Skin epidermis (tissue), 12 donors: ENCODE results near the gene IQCF6.
"Not testable (repeated sequence)": the region's sequence is repeated elsewhere in the genome, so short reads cannot be mapped to it uniquely, and the experiment has no call there.

Experiments used
- H3K27ac ChIP-seq, 21 experiments: fragments of 200-600 bp; sonication (generic) in 11 of 21; one replicate each; pipeline ENCODE4 v1.5.0; 2020; ENCODE audit warnings: mild to moderate bottlenecking in 3 of 21, inconsistent platforms in 2 of 21, moderate library complexity in 2 of 21
- H3K4me3 ChIP-seq, 7 experiments: fragments of 200-600 bp; sonication (generic) in 2 of 7; one replicate each; pipeline ENCODE4 v1.5.0; 2020; ENCODE audit warnings: inconsistent platforms in 2 of 7, mild to moderate bottlenecking in 2 of 7, moderate library complexity in 1 of 7

IQCF6 gene

GRCh38 chr3:51779137-51779536, at the start of gene IQCF6:
TSS of gene IQCF6 (minus strand) at chr3:51779237. CDS start at chr3:51779224, 13 bp downstream.
- no peak within 1 kb of the TSS for H3K27ac ChIP-seq
- no peak within 1 kb of the TSS for H3K4me3 ChIP-seq

GRCh38 chr3:51828297-51828696, 49.3 kb upstream of the IQCF6 start:
- H3K4me3 ChIP-seq, result no peak overlapping the region

DNA sequence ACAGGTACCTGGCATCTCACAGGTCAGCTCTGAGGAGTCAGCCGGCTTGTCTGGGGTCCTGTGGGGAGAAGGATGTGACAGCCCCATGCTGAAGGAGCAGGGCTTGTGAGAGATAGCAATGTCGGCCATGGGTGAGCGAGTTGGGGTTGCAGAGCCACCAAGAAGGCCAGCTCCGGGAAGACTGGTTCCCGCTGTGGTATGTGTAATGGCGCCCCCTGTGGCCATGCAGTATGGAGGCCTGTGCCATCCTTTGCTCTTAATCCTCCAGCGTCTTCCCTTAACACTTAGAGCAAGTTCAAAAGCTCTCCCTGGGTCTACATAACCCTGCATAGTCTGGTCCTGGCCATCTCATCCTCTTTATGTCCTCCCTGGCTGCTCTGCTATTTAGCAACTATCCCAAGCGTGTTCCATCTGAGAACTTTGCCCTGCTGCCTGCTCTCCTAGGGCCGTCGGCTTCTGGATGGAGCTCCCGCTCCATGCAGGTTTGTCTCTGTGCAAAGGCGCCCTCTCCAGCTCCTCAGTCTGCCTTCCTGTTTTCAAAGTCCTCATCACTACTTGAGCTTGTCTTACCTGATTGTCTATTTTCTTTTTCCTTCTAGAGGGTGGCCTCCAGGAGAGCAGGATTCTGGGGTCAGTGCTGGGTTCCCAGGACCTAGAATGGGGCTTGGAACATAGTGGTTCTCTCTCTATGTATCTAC, 40.8 kb upstream of the IQCF6 start:
- Histone ChIP-seq H3K4me3 (no peak overlapping the region), H3K27ac (no peak overlapping the region)

More at GRCh38 chr3:51828297-51828696, 49.3 kb upstream of the IQCF6 start:
- no peak overlapping the region for H3K27ac ChIP-seq

- Histone ChIP-seq H3K27ac (no peak overlapping the region), H3K4me3 (no peak overlapping the region)
Measured at GRCh38 chr3:51819151-51819550, 40.1 kb upstream of the IQCF6 start.

DNA sequence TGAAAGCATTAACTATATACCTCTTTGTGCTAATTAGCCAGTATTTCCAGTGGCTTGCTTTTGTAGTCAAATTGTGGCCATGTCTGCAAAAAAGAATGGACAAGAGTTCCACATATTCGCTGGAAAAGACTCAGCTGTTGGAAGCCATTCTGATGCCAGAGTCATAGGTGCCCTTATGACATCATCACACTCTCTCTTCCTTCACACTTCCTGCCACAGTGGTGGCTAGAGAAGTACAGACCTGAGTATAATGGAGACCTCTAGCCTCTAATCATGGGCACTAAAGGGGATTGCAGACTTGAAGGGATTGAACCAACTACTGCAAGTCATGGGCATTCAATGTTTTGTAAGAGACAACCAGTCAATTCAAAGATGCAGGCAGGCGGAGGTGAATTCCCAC, 38.3 kb upstream of the IQCF6 start:
- Histone ChIP-seq H3K4me3 (no peak overlapping the region), H3K27ac (no peak overlapping the region)

DNA sequence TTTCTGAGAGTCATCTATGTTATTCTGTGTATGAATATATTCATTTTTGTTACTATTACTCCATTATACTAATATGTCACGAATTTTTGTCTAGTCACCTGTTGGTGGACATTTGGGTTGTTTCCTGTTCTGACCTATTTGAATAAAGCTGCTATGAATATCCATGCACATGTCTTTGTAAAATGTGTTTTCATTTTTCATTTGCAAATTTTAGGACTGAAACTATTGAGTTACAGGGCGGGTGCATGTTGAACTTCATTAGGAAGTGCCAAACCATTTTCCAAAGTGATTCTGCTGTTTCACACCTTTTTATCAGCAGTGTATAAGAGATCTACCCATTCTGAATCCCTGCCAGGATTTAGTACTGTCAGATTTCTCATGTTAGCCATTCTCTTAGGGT, 37.7 kb upstream of the IQCF6 start:
- H3K4me3 ChIP-seq, result no peak overlapping the region
- no peak overlapping the region for H3K27ac ChIP-seq

DNA sequence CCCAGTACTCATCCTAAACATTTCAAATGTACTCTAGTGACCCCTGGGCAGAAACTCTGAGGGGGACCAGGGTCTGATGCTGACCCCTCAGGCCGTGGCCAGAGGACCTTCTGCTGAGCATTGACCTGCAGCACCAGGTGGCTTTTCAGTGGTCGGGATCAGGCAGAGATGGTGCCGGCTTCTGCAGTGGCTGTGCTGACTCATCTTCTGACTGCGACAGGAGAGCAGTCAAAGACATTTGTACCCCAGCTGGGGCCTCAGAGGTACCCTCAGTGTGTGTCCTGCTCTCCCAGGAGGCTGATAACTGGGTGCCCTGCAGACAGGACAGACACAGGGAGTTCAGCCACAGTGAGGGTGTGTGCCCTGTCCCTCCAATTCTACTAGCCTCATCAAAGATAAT, 36.6 kb upstream of the IQCF6 start:
- Histone ChIP-seq H3K4me3 (no peak overlapping the region), H3K27ac (no peak overlapping the region)

DNA sequence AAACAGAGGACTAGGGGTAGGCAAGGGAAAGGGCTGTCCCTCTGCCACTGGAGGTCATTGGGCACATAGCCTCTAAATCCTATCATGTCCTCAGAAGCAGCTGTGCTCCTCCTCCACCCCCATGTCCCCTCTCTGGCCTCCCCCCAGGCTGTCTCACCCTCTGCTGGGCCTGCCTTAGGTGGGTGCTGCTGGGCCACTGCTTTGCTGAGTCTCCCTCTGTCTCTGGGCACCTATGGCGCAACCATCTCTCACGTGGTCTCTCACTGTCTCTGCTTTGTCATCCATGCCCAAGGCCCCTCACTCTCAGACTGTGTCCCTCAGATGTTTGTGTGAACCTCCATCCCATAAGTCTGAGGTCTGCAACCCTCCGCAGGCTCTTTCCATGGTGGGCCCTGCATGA, 35.0 kb upstream of the IQCF6 start:
- Histone ChIP-seq H3K4me3 (no peak overlapping the region), H3K27ac (no peak overlapping the region)

DNA sequence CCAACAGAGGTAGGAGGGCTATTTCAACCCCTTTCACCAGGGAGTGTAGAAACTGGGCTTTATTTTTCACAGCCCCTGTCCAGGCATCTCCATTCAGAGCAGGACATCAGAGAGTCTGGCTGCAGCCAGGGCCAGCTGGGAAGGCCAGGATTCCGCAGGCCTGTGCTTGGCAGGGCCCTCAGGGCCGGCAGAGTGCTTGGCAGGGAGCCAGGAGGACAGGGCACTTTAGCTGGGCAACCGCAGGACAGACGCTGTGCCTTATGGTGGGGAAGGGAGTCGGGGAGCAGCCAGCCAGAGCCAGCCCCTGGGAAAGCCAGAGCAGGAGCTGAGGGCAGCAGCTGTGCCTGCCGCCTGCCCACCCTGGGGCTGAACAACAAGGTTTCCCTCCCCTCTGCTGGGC, 34.5 kb upstream of the IQCF6 start:
- Histone ChIP-seq H3K27ac (no peak overlapping the region), H3K4me3 (no peak overlapping the region)

- H3K4me3 ChIP-seq, result no peak overlapping the region
- no peak overlapping the region for H3K27ac ChIP-seq
Measured at GRCh38 chr3:51808934-51809333, 29.9 kb upstream of the IQCF6 start.

- Histone ChIP-seq H3K27ac (no peak overlapping the region), H3K4me3 (no peak overlapping the region)
Measured at GRCh38 chr3:51802106-51802703, 23.2 kb upstream of the IQCF6 start.

DNA sequence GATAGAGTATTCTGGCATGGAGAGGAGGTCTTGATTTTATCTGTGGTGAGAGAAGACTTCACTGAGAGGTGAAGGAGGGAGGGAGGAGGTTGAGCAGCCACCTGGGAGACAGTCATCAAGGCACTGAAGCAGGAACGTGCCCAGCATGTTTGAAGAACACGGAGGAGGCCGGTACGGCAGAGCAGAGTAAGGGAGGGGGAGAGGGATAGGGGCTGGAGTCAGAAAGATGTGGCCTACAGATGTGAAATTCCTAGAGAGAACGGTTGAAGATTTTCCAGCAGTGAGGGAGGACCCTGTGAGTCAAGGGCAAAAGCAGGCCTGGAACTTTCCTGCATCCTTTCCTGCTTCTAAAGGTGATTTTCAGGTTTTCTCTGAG, 21.7 kb upstream of the IQCF6 start:
- no peak overlapping the region for H3K4me3 ChIP-seq
- H3K27ac ChIP-seq, result no peak overlapping the region

- no peak overlapping the region for H3K27ac ChIP-seq
- no peak overlapping the region for H3K4me3 ChIP-seq
Measured at GRCh38 chr3:51799879-51800749, 21.1 kb upstream of the IQCF6 start.

DNA sequence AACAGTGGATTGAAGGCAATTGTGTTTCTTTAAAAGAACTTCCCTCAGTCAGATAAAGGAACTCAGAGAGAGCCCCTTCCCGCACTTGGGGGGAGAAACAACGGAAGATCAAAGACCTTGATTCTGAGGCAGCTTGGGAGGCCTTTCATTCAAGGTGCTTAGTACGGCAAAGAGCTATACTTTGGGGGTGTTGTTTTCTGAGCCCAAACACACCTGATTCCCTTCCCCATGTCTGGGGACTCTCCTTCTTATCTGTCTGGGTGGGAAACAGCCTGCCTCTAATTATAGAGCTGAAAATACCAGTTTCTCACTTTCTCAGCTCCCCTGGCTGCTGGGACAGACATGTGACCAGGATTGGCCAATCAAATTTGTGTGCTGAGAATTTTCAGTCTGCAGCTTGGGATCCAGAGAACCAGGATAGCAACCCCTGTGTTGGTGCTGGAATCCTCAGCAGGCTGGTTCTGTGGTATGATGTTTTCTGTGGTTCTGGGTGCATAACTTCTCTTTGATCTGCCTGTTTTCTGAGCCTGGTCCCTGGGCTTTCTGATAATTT, 19.4 kb upstream of the IQCF6 start:
- Histone ChIP-seq H3K4me3 (no peak overlapping the region), H3K27ac (no peak overlapping the region)

DNA sequence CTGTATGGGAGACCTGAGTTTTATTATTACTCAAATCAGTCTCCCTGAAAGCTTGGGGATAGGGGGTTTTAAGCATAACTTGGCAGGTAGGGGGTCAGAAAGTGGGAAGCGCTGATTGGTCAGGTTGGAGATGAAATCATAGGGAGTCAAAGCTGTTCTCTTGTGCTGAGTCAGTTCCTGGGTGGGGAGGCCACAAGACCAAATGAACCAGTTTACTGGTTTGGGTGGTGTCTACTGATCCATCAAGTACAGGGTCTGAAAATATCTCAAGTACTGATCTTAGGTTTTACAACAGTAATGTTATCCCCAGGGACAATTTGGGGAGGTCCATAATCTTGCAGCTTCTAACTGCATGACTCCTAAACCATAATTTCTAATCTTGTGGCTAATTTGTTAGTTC, 17.8 kb upstream of the IQCF6 start:
- H3K4me3 ChIP-seq, result no peak overlapping the region
- no peak overlapping the region for H3K27ac ChIP-seq

DNA sequence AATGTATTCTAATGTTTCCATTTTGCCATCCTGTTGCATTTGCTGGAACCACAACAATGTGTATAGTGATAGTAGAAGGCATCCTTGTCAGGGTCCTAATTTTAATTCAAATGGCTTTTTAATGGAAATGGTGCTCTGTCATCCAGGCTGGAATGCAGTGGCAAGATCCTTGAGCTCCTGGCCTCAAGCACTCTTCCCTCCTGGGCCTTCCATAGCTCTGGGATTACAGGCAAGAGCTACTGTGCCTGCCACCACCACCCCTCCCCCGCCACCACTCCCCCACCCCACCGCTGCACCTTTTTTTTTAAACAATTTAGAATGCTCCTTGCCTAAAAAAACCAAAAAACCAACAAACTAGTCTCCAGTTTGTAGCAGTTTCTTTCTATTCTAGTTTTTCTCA, 15.2 kb upstream of the IQCF6 start:
- H3K27ac ChIP-seq, result no peak overlapping the region
- no peak overlapping the region for H3K4me3 ChIP-seq

GRCh38 chr3:51792206-51792605, 13.2 kb upstream of the IQCF6 start:
- no peak overlapping the region for H3K4me3 ChIP-seq
- H3K27ac ChIP-seq, result no peak overlapping the region

- H3K27ac ChIP-seq, result no peak overlapping the region
- H3K4me3 ChIP-seq, result no peak overlapping the region
Measured at GRCh38 chr3:51789437-51789836, 10.4 kb upstream of the IQCF6 start.

DNA sequence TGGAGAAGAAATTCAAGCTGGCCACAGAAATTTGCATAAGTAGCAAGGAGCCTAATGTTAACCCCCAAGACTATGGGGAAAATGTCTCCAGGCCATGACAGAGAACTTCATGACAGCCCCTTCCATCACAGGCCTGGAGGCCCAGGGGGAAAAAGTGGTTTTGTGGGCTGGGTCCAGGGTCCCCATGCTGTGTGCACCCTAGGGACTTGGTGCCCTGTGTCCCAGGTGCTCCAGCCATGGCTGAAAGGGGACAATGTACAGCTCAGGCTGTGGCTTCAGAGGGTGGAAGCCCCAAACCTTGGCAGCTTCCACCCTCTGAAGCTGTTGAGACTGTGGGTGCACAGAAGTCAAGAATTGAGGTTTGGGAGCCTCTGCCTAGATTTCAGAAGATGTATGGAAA, 8.5 kb upstream of the IQCF6 start:
- H3K27ac ChIP-seq, H3K4me3 ChIP-seq: not testable (repeated sequence)

DNA sequence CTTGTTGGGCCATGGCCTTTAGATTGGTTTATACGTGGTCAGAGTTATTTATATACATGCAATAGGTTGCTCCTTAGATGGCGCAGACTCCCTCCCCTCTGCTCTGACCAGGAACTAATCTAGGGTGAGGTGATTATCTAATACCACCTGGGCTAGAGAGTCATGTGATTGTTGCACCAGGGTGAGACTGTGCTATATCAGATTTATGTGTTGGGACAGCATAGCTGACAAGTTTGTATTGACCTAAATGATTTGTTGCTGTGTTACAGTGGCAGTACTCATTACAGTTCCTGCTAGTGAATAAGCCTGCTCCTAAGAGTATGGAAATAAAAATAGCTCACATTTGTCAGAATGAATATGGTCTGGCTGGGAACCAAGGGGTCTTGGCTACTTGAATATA, 7.2 kb upstream of the IQCF6 start:
- no peak overlapping the region for H3K27ac ChIP-seq
- no peak overlapping the region for H3K4me3 ChIP-seq

DNA sequence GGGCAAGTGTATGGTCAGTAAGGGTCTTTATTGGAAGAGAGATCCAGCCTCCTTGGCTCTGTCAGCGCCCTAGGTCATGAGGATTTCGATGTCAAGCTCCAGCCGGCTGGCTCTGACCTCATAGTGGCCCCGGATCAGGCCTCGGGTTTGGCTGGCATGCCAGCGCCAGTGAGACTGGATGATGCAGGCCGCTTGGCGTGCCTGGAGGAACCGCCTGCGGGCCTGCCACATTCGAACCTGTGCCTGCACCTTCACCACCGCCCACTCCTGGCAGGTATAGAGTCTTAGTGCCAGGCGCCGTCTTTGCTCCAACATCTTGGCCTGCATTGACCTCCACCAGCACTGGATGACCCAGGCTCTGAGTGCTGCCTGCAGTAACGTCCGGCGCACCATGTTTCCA, 483 bp downstream of the IQCF6 start:
- no peak overlapping the region for H3K27ac ChIP-seq

More for the DNA sequence above, 483 bp downstream of the IQCF6 start:
- H3K4me3 ChIP-seq, result no peak overlapping the region
